Activated T-helper 2 cell treated with anti-CD3 and anti-CD28 coated beads, Interferon-gamma antibody, Interleukin-2, Interleukin-4, amounts not matched to agents 10 μg/mL and 5 μg/mL and 100 μg/mL, durations not matched to agents 14 hours and 24 hours and 36 hours (primary cell): ENCODE results near the gene CHAT. TPM values are rescaled to one million over a fixed set of nuclear protein-coding genes. Genes with fewer than 3 reads are reported as not detected.

Experiments used
- DNase-seq: peaks from one replicate; pipeline ENCODE4 v3.0.0; 2021; ENCODE audit warnings: low spot score
- H3K27ac Mint-ChIP-seq: one replicate; pipeline ENCODE4 v1.8.0; 2021; ENCODE audit warnings: mixed read lengths
- H3K27me3 Mint-ChIP-seq: one replicate; pipeline ENCODE4 v1.8.0; 2021; ENCODE audit warnings: low read depth, mixed read lengths
- H3K36me3 Mint-ChIP-seq: one replicate; pipeline ENCODE4 v1.8.0; 2021; ENCODE audit warnings: low read depth, mixed read lengths
- H3K4me1 Mint-ChIP-seq: one replicate; pipeline ENCODE4 v1.8.0; 2021; ENCODE audit warnings: low read depth, mixed read lengths
- H3K4me3 Mint-ChIP-seq: one replicate; pipeline ENCODE4 v1.8.0; 2021; ENCODE audit warnings: low read depth, mild to moderate bottlenecking, moderate library complexity, mixed read lengths
- H3K9me3 Mint-ChIP-seq: one replicate; pipeline ENCODE4 v1.8.0; 2021; ENCODE audit warnings: mixed read lengths
- intact Hi-C: fragments of 100-400 bp; cut with micrococcal nuclease; formaldehyde crosslinking; loops from one replicate; pipeline ENCODE4 v1.15.1; 2023
- total RNA-seq: library from RNA; stranded (reverse); gene quantifications from 2 replicates; pipeline ENCODE4 v1.2.3, GENCODE V29; 2022

Gene CHAT
- total RNA-seq, 1 donor from 2014 or later = 2.2 TPM

GRCh38 chr10:49617121-49618020, 3.5 kb downstream of the CHAT start:
- H3K4me3 Mint-ChIP-seq = no peak overlapping the region
- H3K27me3 Mint-ChIP-seq = peaks cover 49% of the 10 kb centered on the region
- H3K4me1 Mint-ChIP-seq = peaks cover 4% of the 10 kb centered on the region
- intact Hi-C loops = no loop called here
- no peak for DNase-seq
- no peaks in the 10 kb centered on the region for H3K36me3 Mint-ChIP-seq
- H3K27ac Mint-ChIP-seq = no peak overlapping the region
- no peaks in the 10 kb centered on the region for H3K9me3 Mint-ChIP-seq

DNA sequence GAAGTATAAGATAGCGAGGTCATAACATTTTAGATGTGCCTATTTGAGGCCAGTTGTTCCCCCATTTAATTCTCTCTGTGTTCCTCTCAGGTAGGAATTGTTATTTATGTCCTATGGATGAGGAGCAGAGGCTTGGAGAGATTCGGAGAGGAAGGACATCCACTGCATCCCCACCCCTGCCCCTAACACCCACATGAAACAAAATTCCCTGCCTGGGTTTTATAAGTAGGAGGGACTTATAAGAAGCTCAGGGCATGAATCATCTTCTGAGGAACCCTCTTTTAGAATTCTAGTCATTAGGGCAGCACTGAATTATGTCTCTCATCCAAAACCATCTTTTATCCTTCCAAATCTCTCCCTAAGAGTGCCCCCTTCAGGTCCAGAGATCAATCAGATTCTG, 5.0 kb downstream of the CHAT start:
- Mint-ChIP-seq H3K9me3 (no peaks in the 10 kb centered on the region), H3K27me3 (peaks cover 37% of the 10 kb centered on the region), H3K4me3 (no peak overlapping the region), H3K27ac (no peak overlapping the region), H3K36me3 (no peaks in the 10 kb centered on the region), H3K4me1 (no peaks in the 10 kb centered on the region)
- intact Hi-C loops = no loop called here
- no peak for DNase-seq

DNA sequence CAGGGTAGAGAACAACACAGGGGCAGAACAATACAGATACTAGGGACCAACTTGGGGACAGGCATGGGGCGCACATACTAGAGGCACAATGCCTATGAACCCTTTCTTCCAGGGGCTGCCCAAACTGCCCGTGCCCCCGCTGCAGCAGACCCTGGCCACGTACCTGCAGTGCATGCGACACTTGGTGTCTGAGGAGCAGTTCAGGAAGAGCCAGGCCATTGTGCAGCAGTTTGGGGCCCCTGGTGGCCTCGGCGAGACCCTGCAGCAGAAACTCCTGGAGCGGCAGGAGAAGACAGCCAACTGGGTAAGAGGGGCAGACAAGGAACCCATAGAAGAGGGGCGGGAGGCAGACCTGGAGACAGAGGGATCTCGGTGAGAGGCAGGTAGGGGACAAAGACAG, 5.8 kb downstream of the CHAT start:
- intact Hi-C loops = no loop called here
- peaks cover 34% of the 10 kb centered on the region for H3K27me3 Mint-ChIP-seq
- H3K36me3 Mint-ChIP-seq = no peaks in the 10 kb centered on the region
- H3K4me3 Mint-ChIP-seq = no peak overlapping the region
- H3K27ac Mint-ChIP-seq = no peak overlapping the region
- DNase-seq = no peak
- no peaks in the 10 kb centered on the region for H3K9me3 Mint-ChIP-seq
- no peaks in the 10 kb centered on the region for H3K4me1 Mint-ChIP-seq

- Mint-ChIP-seq H3K4me3 (no peak overlapping the region), H3K27ac (no peak overlapping the region), H3K4me1 (no peaks in the 10 kb centered on the region), H3K36me3 (no peaks in the 10 kb centered on the region), H3K9me3 (no peaks in the 10 kb centered on the region), H3K27me3 (peaks cover 29% of the 10 kb centered on the region)
- intact Hi-C loops = no loop called here
- DNase-seq = no peak
These were observed 6.5 kb downstream of the CHAT start for GRCh38 chr10:49620286-49620810.

- Mint-ChIP-seq H3K27ac (no peak overlapping the region), H3K27me3 (peaks cover 23% of the 10 kb centered on the region), H3K9me3 (no peaks in the 10 kb centered on the region), H3K4me3 (no peak overlapping the region), H3K4me1 (no peaks in the 10 kb centered on the region), H3K36me3 (no peaks in the 10 kb centered on the region)
- intact Hi-C loops = no loop called here
- DNase-seq = no peak
These were observed 7.1 kb downstream of the CHAT start for GRCh38 chr10:49620841-49621378.

GRCh38 chr10:49621561-49621960, 7.7 kb downstream of the CHAT start:
- no peak for DNase-seq
- Mint-ChIP-seq H3K4me1 (no peaks in the 10 kb centered on the region), H3K27me3 (peaks cover 23% of the 10 kb centered on the region), H3K36me3 (no peaks in the 10 kb centered on the region), H3K27ac (no peak overlapping the region), H3K9me3 (no peaks in the 10 kb centered on the region), H3K4me3 (no peak overlapping the region)
- intact Hi-C loops = no loop called here

- peaks cover 14% of the 10 kb centered on the region for H3K27me3 Mint-ChIP-seq
- no peak for DNase-seq
- H3K27ac Mint-ChIP-seq = no peak overlapping the region
- H3K4me3 Mint-ChIP-seq = no peak overlapping the region
- H3K36me3 Mint-ChIP-seq = no peaks in the 10 kb centered on the region
- H3K4me1 Mint-ChIP-seq = no peaks in the 10 kb centered on the region
- intact Hi-C loops = no loop called here
- no peaks in the 10 kb centered on the region for H3K9me3 Mint-ChIP-seq
These were observed 8.9 kb downstream of the CHAT start for GRCh38 chr10:49622426-49623425.

DNA sequence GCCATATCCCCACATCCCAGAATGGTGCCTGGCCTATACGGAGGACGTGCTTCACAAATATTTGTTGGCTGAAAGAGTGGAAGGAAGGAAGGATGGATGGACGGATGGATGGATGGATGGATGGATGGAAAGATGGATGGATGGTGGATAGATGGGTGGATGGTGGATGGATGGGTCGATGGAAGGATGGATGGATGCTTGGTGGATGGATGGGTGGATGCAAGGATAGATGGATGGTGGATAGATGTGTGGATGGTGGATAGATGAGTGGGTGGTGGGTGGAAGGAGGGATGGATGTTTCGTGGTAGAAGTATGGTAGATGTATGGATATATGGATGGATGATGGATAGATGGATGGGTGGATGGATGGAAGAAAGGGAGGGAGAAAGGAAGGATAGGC, 10.8 kb downstream of the CHAT start:
- Mint-ChIP-seq H3K9me3 (no peaks in the 10 kb centered on the region), H3K27ac (no peak overlapping the region), H3K4me3 (no peak overlapping the region), H3K4me1 (no peaks in the 10 kb centered on the region), H3K27me3 (peaks cover 7% of the 10 kb centered on the region), H3K36me3 (no peaks in the 10 kb centered on the region)
- no peak for DNase-seq
- intact Hi-C loops = no loop called here

GRCh38 chr10:49625411-49625810, 11.6 kb downstream of the CHAT start:
- Mint-ChIP-seq H3K27me3 (peaks cover 4% of the 10 kb centered on the region), H3K4me3 (no peak overlapping the region), H3K27ac (no peak overlapping the region), H3K36me3 (no peaks in the 10 kb centered on the region), H3K4me1 (no peaks in the 10 kb centered on the region), H3K9me3 (no peaks in the 10 kb centered on the region)
- no peak for DNase-seq
- intact Hi-C loops = no loop called here

GRCh38 chr10:49627038-49627437, 13.2 kb downstream of the CHAT start:
- no peak overlapping the region for H3K27ac Mint-ChIP-seq

GRCh38 chr10:49627644-49628247, 13.9 kb downstream of the CHAT start:
- Mint-ChIP-seq H3K27ac (no peak overlapping the region), H3K27me3 (peaks cover 4% of the 10 kb centered on the region), H3K4me3 (no peak overlapping the region), H3K36me3 (no peaks in the 10 kb centered on the region), H3K4me1 (no peaks in the 10 kb centered on the region), H3K9me3 (no peaks in the 10 kb centered on the region)
- intact Hi-C loops = no loop called here
- DNase-seq = no peak

More at GRCh38 chr10:49627038-49627437, 13.2 kb downstream of the CHAT start:
- H3K4me3 Mint-ChIP-seq = no peak overlapping the region
- no peaks in the 10 kb centered on the region for H3K36me3 Mint-ChIP-seq
- no peaks in the 10 kb centered on the region for H3K9me3 Mint-ChIP-seq
- no peak for DNase-seq
- H3K4me1 Mint-ChIP-seq = no peaks in the 10 kb centered on the region
- intact Hi-C loops = no loop called here
- peaks cover 4% of the 10 kb centered on the region for H3K27me3 Mint-ChIP-seq

DNA sequence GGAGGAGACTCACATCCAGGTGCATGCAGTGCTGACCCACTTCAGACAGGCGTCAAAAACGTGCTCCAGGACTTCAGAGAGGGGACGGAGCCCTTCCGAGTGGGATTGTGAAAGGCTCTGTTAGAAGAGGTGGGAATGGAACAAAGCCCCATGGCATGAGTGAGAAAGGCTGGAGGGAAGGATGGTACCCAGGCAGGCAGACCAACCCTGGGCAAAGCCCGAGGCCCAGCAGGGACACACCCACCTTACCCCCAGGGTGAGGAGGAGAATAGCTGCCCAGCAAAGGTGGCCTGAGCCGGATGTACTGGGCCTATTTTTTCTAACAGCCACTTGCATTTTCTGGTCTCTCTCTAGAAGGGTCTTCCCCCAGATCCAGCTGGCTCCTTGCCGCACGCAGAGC, 14.8 kb downstream of the CHAT start:
- H3K4me1 Mint-ChIP-seq = no peaks in the 10 kb centered on the region
- no peaks in the 10 kb centered on the region for H3K9me3 Mint-ChIP-seq
- H3K27me3 Mint-ChIP-seq = peaks cover 4% of the 10 kb centered on the region
- intact Hi-C loops = no loop called here
- H3K36me3 Mint-ChIP-seq = no peaks in the 10 kb centered on the region
- DNase-seq = no peak
- no peak overlapping the region for H3K4me3 Mint-ChIP-seq
- H3K27ac Mint-ChIP-seq = no peak overlapping the region
